Liver (tissue), 3 donors: Measurements from ENCODE around the gene ANKRD44.

Experiments used
- CTCF ChIP-seq: fragments of 150-350 bp; IDR thresholded peaks from 2 replicates; pipeline ENCODE4 v1.5.1; 2017; ENCODE audit warnings: improper control_type of control experiment, low read depth, low read length; ENCODE audit not compliant: missing input control
- EGR1 ChIP-seq, 2 donors: IDR thresholded peaks; 2 replicates each; pipeline ENCODE4 v1.6.1; 2016 to 2018; ENCODE audit warnings: antibody characterized with exemption in 2 of 2, low read depth in 2 of 2
- FOXA2 ChIP-seq: IDR thresholded peaks from 2 replicates; pipeline ENCODE4 v1.6.1; 2016; ENCODE audit warnings: antibody characterized with exemption
- JUND ChIP-seq, 2 donors: IDR thresholded peaks; 2 replicates each; pipeline ENCODE4 v1.6.1; 2016; ENCODE audit warnings: antibody characterized with exemption in 2 of 2
- NR2F2 ChIP-seq: IDR thresholded peaks from 2 replicates; pipeline ENCODE4 v1.6.1; 2016; ENCODE audit warnings: antibody characterized with exemption
- RAD21 ChIP-seq, 2 donors: IDR thresholded peaks; 2 replicates each; pipeline ENCODE4 v1.6.1; 2016; ENCODE audit warnings: antibody characterized with exemption in 2 of 2, mild to moderate bottlenecking in 2 of 2
- REST ChIP-seq: IDR thresholded peaks from 2 replicates; pipeline ENCODE4 v1.6.1; 2016; ENCODE audit warnings: antibody characterized with exemption, mild to moderate bottlenecking
- SP1 ChIP-seq: IDR thresholded peaks from 2 replicates; pipeline ENCODE4 v1.6.1; 2018; ENCODE audit warnings: antibody characterized with exemption, mild to moderate bottlenecking
- TAF1 ChIP-seq: conservative IDR thresholded peaks from 2 replicates; pipeline ENCODE4 v1.6.1; 2016; ENCODE audit warnings: antibody characterized with exemption, mild to moderate bottlenecking
- YY1 ChIP-seq: IDR thresholded peaks from 2 replicates; pipeline ENCODE4 v1.6.1; 2016; ENCODE audit warnings: antibody characterized with exemption, mild to moderate bottlenecking
- ZBTB33 ChIP-seq: IDR thresholded peaks from 2 replicates; pipeline ENCODE4 v1.6.1; 2016; ENCODE audit warnings: antibody characterized with exemption
- TF ChIP-seq, protein P1 (sequence below): IDR thresholded peaks from 2 replicates; pipeline ENCODE4 v1.6.1; 2016; ENCODE audit warnings: antibody characterized with exemption
- TF ChIP-seq, protein P2 (sequence below): IDR thresholded peaks from 2 replicates; pipeline ENCODE4 v1.6.1; 2016; ENCODE audit warnings: antibody characterized with exemption
- donor health status: healthy.
- donor health status: healthy.

DNA sequence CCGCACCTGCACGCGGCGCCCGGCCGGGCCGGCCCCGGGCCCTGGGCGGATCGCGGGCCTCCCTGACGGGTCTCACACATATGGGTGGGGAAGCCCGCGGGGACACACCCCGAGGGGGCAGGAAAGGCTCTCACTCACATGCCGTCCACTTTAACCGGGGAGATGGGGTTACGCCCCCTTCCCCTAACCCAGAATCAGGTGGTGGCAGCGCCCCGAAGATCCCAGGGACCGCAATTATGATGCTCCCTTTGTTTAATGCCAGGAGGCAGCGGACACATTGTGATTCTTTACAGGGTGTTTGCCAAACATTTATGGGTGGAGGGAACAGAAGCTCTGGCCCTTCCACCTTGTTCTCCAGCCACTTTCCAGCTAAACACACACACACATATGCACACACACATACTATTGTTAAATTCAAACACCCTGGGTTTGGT lies 424 bp upstream of the ANKRD44 start:
- TF ChIP-seq RAD21 (IDR thresholded peaks at IDR 0.05) (no peak), SP1 (no peak), CTCF (no peak), TAF1 (no peak), YY1 (no peak), EGR1 (IDR thresholded peaks at IDR 0.05; ENCODE audit: low read depth in 2 of 2) (no peak), NR2F2 (no peak), REST (no peak), ZBTB33 (no peak), FOXA2 (no peak), JUND (IDR thresholded peaks at IDR 0.05) (no peak)
- TF ChIP-seq, protein P1, sequence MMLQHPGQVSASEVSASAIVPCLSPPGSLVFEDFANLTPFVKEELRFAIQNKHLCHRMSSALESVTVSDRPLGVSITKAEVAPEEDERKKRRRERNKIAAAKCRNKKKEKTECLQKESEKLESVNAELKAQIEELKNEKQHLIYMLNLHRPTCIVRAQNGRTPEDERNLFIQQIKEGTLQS, result no peak
- TF ChIP-seq, protein P2, sequence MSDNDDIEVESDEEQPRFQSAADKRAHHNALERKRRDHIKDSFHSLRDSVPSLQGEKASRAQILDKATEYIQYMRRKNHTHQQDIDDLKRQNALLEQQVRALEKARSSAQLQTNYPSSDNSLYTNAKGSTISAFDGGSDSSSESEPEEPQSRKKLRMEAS, result no peak
